B cell (primary cell): ENCODE measurements around the gene AREL1. TPM values are rescaled to one million over a fixed set of nuclear protein-coding genes. Genes with fewer than 3 reads are reported as not detected.

Source experiments
- ATAC-seq: fragments of 200-7000 bp; cut with Tn5 transposase; one replicate; pipeline ENCODE4 v1.10.0; 2021; ENCODE audit warnings: low read depth, mild to moderate bottlenecking, moderate number of reproducible peaks, moderate library complexity
- CTCF ChIA-PET: fragments of 350-600 bp; sonication (Branson Sonifier 250); formaldehyde crosslinking; loops from one replicate; lab custom pipeline; 2021; ENCODE audit warnings: antibody characterized with exemption, inconsistent platforms; lab: Charles Lee
- POLR2A ChIA-PET: fragments of 350-600 bp; sonication (Branson Sonifier 250); formaldehyde crosslinking; loops from one replicate; lab custom pipeline; 2021; ENCODE audit warnings: antibody characterized with exemption; lab: Charles Lee
- DNase-seq: peaks from one replicate; pipeline ENCODE4 v3.0.0; 2013
- H2AFZ ChIP-seq: 2 replicates; pipeline ENCODE4 v1.6.1; 2012; ENCODE audit warnings: mild to moderate bottlenecking, low read depth, low read length; ENCODE audit not compliant: insufficient read depth, poor library complexity, severe bottlenecking
- H3K27ac ChIP-seq, 2 donors: 1 replicate in 1 of 2; 2 replicates in 1 of 2; pipeline ENCODE4 v1.5.1; 2012 to 2013; ENCODE audit warnings: low read length in 2 of 2, mild to moderate bottlenecking in 2 of 2, moderate library complexity in 1 of 2
- H3K27me3 ChIP-seq, 4 experiments: fragments of 200-600 bp in 1 of 4; sonication (generic) in 1 of 4; replicated peaks in 1 of 4; 1 replicate in 2 of 4; 2 replicates in 2 of 4; pipeline versions ENCODE4 v1.6.1 to v1.7.0; 2013 to 2016; ENCODE audit warnings: low read length in 3 of 4, mild to moderate bottlenecking in 2 of 4, mixed read lengths in 1 of 4, moderate library complexity in 1 of 4; ENCODE audit not compliant: insufficient read depth in 4 of 4, control insufficient read depth in 3 of 4; ENCODE audit errors: control extremely low read depth in 1 of 4
- H3K36me3 ChIP-seq, 2 experiments: replicated peaks in 1 of 2; 1 replicate in 1 of 2; 2 replicates in 1 of 2; pipeline versions ENCODE4 v1.6.1 to v1.7.1; 2013; ENCODE audit warnings: low read length in 1 of 2; ENCODE audit not compliant: insufficient read depth in 2 of 2, control insufficient read depth in 1 of 2; ENCODE audit errors: control extremely low read depth in 1 of 2, extremely low read depth in 1 of 2
- H3K4me1 ChIP-seq, 2 donors: fragments of 200-600 bp in 1 of 2; sonication (generic) in 1 of 2; 1 replicate in 1 of 2; 2 replicates in 1 of 2; pipeline versions ENCODE4 v1.5.1 to v1.6.1; 2013 to 2017; ENCODE audit warnings: low read length in 2 of 2; ENCODE audit not compliant: control insufficient read depth in 2 of 2, insufficient read depth in 2 of 2
- H3K4me2 ChIP-seq: replicated peaks from 2 replicates; pipeline ENCODE3; 2012; ENCODE audit warnings: mild to moderate bottlenecking, low read depth, low read length; ENCODE audit not compliant: poor library complexity, severe bottlenecking
- H3K4me3 ChIP-seq, 5 experiments: fragments of 200-600 bp in 1 of 5; sonication (generic) in 1 of 5; 1 replicate in 3 of 5; 2 replicates in 2 of 5; pipeline versions ENCODE4 v1.5.1 to v1.7.0; 2011 to 2016; ENCODE audit warnings: low read length in 4 of 5, mild to moderate bottlenecking in 4 of 5, low read depth in 2 of 5, control low read depth in 1 of 5, moderate library complexity in 1 of 5; ENCODE audit not compliant: insufficient read depth in 1 of 5; ENCODE audit errors: control extremely low read depth in 1 of 5, extremely low read depth in 1 of 5
- H3K79me2 ChIP-seq: fragments of 200-600 bp; sonication (generic); one replicate; pipeline ENCODE4 v1.6.0; 2016; ENCODE audit warnings: low read length; ENCODE audit not compliant: control insufficient read depth, insufficient read depth
- H3K9ac ChIP-seq: fragments of 200-600 bp; sonication (generic); 2 replicates; pipeline ENCODE4 v1.6.1; 2017; ENCODE audit warnings: mild to moderate bottlenecking, low read length, moderate library complexity
- H3K9me3 ChIP-seq, 3 donors: one replicate each; pipeline versions ENCODE4 v1.6.1 to v1.7.1; 2013; ENCODE audit warnings: low read length in 2 of 3; ENCODE audit not compliant: control insufficient read depth in 2 of 3, insufficient read depth in 1 of 3; ENCODE audit errors: control extremely low read depth in 1 of 3
- H4K20me1 ChIP-seq: 2 replicates; pipeline ENCODE4 v1.6.0; 2012; ENCODE audit warnings: mild to moderate bottlenecking, low read length; ENCODE audit not compliant: insufficient read depth, control insufficient read depth, poor library complexity, severe bottlenecking
- H3K27ac Mint-ChIP-seq: one replicate; pipeline ENCODE4 v1.8.0; 2021; ENCODE audit warnings: mixed read lengths
- H3K27me3 Mint-ChIP-seq: one replicate; pipeline ENCODE4 v1.8.0; 2021; ENCODE audit warnings: mixed read lengths
- H3K4me1 Mint-ChIP-seq: one replicate; pipeline ENCODE4 v1.8.0; 2021; ENCODE audit warnings: mixed read lengths
- H3K4me3 Mint-ChIP-seq: one replicate; pipeline ENCODE4 v1.8.0; 2021; ENCODE audit warnings: mixed read lengths
- H3K9me3 Mint-ChIP-seq: one replicate; pipeline ENCODE4 v1.8.0; 2022; ENCODE audit warnings: mixed read lengths; ENCODE audit not compliant: insufficient read depth
- CTCF ChIP-seq: fragments of 200-600 bp; IDR thresholded peaks from one replicate; pipeline ENCODE4 v1.8.0; 2022; ENCODE audit warnings: antibody characterized with exemption, mild to moderate bottlenecking
- EZH2 ChIP-seq: IDR thresholded peaks from 2 replicates; pipeline ENCODE4 v1.6.1; 2012; ENCODE audit warnings: borderline replicate concordance, low read depth, mild to moderate bottlenecking, moderate library complexity, low read length; ENCODE audit not compliant: insufficient read depth, poor library complexity, severe bottlenecking
- WGBS: methylation state at CpG from one replicate; pipeline ENCODE4 v1.1.5; 2013; ENCODE audit warnings: missing lambda C conversion rate; ENCODE audit not compliant: insufficient coverage; 5-methylcytosine and 5-hydroxymethylcytosine counted together
- intact Hi-C: fragments of 100-400 bp; cut with micrococcal nuclease; formaldehyde crosslinking; loops from one replicate; pipeline ENCODE4 v1.10.0; 2022
- polyA plus RNA-seq: library from polyadenylated mRNA; depleted of rRNA; stranded (reverse); fragments of >200 nt; gene quantifications from 2 replicates; pipeline ENCODE4 v1.2.3, GENCODE V29; 2012
- total RNA-seq, 2 donors: library from RNA; stranded (reverse); fragments of 120-200 nt in 1 of 2; gene quantifications; 1 replicate in 1 of 2; 2 replicates in 1 of 2; pipeline versions ENCODE4 v1.2.3 to v1.2.4, GENCODE V29; 2013 to 2022

The AREL1 gene
- total and polyA plus RNA-seq, 2 donors (not counting 1 experiment from before 2014, with no cell fraction given), result 19.2 to 39.4 TPM

GRCh38 chr14:74683406-74683805, 29.5 kb downstream of the AREL1 start:
- H3K27me3 Mint-ChIP-seq, result no peaks in the 10 kb centered on the region
- Histone ChIP-seq H3K79me2 (peaks cover 6% of the 10 kb centered on the region), H3K36me3 (peaks cover 0 to 42% of the 10 kb centered on the region in 2 experiments), H3K4me3 (no peak overlapping the region), H3K27me3 (no peaks in the 10 kb centered on the region), H4K20me1 (peaks cover 13% of the 10 kb centered on the region), H3K4me1 (peaks cover 29% of the 10 kb centered on the region in 2 donors), H3K4me2 (peak overlapping the region; percentile 42), H3K27ac (peak overlapping the region in 1 of 2 donors; percentile 12), H3K9ac (peak overlapping the region; percentile 9), H3K9me3 (no peaks in the 10 kb centered on the region), H2AFZ (no peak overlapping the region)
- no peak overlapping the region for H3K27ac Mint-ChIP-seq
- no peaks in the 10 kb centered on the region for H3K9me3 Mint-ChIP-seq
- intact Hi-C loops, result loop anchor here (10.0 kb wide), 1 partner anchor 111 kb away; no protein-coding TSS in a partner anchor
- ChIA-PET CTCF (interaction anchor here (1.7 kb wide), 1 partner anchor 71 kb away, joined by 8 read pairs; the partner anchor contains the start of gene LTBP2), POLR2A (interaction anchor here (0.5 kb wide), 1 partner anchor 201 kb away, joined by 8 read pairs; no protein-coding TSS in a partner anchor)
- TF ChIP-seq CTCF (no peak), EZH2 (no peak)
- WGBS, result 0% methylated on average over 2 of the region's 3 CpGs
- DNase-seq (no peak), ATAC-seq (no peak)
- peaks cover 27% of the 10 kb centered on the region for H3K4me1 Mint-ChIP-seq
- H3K4me3 Mint-ChIP-seq, result peak overlapping the region; percentile 24

- no peak overlapping the region for H3K9ac ChIP-seq
- no peaks in the 10 kb centered on the region for H3K27me3 ChIP-seq
- no peak for TF ChIP-seq CTCF
- TF ChIP-seq EZH2, result no peak
- H3K4me1 ChIP-seq, result peaks cover 29% of the 10 kb centered on the region in 2 donors
- ChIA-PET CTCF (no interaction called here), POLR2A (no interaction called here)
- Mint-ChIP-seq H3K4me1 (peaks cover 27% of the 10 kb centered on the region), H3K27me3 (no peaks in the 10 kb centered on the region), H3K4me3 (no peak overlapping the region), H3K9me3 (no peaks in the 10 kb centered on the region), H3K27ac (no peak overlapping the region)
- H3K9me3 ChIP-seq, result no peaks in the 10 kb centered on the region
- no peak overlapping the region for H3K4me2 ChIP-seq
- no peak overlapping the region for H3K4me3 ChIP-seq
- H2AFZ ChIP-seq, result no peak overlapping the region
- intact Hi-C loops, result loop anchor here (10.0 kb wide), 1 partner anchor 112 kb away; no protein-coding TSS in a partner anchor
- no peak for ATAC-seq
- peaks cover 6% of the 10 kb centered on the region for H3K79me2 ChIP-seq
- peaks cover 13% of the 10 kb centered on the region for H4K20me1 ChIP-seq
- DNase-seq, result no peak
- H3K36me3 ChIP-seq, result peaks cover 0 to 37% of the 10 kb centered on the region in 2 experiments
- H3K27ac ChIP-seq, result no peak overlapping the region
- 100% methylated on average over 7 of the region's 10 CpGs for WGBS
Observed at GRCh38 chr14:74682169-74682952, 30.5 kb downstream of the AREL1 start.
